Left renal pelvis (tissue), 4 donors: Measurements from ENCODE around the gene ACSS1. TPM values are rescaled to one million over a fixed set of nuclear protein-coding genes. Genes with fewer than 3 reads are reported as not detected.
A peak's percentile ranks its signal among the peaks of the same experiment; 100 is the strongest.

Experiments used
- DNase-seq, 4 donors: peaks; one replicate each; pipeline ENCODE4 v3.0.0-alpha.2; 2013; ENCODE audit warnings: low read depth in 4 of 4, low spot score in 3 of 4
- polyA plus RNA-seq, 4 donors: library from polyadenylated mRNA; unstranded; fragments of 120-200 nt; gene quantifications; one replicate each; pipeline ENCODE4 v1.2.1, GENCODE V29; 2013; ENCODE audit not compliant: insufficient read length in 4 of 4

The ACSS1 gene
- polyA plus RNA-seq, 4 donors = 14.8 to 34.6 (median 29.8) TPM

DNA sequence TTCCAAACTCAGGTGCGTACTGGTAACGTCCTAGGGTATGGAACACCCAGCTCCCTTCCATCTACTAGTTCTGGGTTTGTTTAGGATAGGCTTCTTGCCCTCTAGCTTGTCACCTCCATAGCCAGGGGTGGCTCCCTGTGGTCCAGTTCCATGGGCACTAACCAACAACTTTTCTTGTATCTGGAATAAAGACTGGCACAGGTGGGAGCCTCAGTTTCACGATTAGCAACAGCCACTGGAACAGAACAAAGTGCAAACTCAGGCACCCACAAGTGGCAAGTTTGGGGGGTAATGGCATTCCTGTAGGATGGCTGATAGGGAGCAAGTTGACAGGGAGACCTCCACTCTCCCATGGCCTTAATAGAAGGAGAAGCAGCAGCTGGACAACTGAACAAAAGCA lies 59.8 kb downstream of the ACSS1 start:
- no peak for DNase-seq

DNA sequence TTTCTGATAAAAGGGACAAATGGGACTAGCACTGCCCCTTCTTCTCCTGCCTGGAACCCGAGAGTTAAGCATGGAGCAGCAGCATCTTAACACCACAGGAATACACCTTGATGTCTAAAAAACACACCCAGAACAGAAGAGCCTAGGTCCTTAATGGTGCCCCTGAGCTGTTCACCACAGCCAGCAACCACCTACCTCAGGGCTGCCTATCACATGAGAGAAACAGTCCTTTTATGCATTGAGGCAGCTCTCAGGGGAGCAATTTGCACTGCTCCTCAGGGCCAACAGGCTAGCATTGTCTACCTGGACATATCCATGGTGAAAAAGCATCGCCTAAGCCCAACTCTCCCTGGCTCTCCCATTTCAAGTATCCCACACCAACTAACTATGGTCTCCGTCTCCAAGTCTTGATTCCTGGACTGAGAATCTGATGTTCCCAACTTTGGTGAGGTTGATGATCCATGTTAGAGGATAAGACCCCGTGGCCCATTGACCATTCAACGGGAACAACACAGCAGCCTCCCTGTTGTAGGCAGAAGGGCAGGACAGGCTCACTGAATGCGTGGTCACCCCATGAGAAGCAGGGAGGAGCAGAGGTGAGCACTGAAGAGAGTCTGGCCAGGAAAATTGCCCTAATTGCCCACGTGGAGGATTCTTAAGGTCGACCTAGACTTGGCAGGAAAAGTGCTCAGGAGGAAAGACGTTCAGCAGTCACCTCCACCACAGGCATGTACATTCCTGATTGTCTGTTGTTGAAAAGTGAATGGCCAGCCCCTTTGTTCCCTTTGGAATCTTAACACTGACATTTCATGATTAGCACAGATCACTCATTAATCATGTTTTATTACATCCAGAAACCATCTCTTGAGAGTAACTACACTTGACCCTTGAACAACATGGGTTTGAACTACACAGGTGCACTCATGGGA lies 61.2 kb downstream of the ACSS1 start:
- no peak for DNase-seq

DNA sequence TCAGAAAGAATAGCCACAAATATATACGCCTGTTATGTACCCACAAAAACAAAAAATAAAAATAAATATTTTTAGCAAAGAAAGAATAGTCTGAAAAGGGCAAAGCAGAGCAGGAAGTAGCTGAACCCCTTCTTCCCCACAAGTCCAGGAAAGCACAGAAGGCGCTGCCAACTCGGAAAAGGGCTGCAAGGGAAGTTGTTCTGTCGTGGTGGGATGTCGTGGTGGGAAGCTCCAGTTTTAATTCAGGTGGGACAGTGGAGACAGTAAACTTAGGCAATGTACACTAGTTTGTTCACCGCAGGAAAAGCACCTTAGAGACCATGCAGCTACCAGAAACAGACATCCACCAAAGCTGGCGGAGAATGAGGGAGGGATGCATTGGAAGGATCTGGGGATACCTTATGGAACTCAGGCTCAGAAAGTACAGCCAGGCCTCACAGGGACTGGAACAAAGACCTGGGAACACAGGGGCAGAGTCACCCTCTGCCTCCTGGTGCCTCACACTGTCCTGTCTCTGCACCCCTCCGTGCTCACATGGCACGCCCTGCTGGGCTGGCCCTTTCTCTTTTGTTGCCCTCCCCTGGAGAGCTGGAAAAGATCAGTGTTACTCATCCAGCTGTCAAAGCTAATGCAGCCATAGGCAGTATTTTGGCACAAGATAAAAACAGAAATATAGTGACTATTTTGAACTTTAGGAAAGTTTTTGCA lies 62.0 kb downstream of the ACSS1 start:
- no peak for DNase-seq

DNA sequence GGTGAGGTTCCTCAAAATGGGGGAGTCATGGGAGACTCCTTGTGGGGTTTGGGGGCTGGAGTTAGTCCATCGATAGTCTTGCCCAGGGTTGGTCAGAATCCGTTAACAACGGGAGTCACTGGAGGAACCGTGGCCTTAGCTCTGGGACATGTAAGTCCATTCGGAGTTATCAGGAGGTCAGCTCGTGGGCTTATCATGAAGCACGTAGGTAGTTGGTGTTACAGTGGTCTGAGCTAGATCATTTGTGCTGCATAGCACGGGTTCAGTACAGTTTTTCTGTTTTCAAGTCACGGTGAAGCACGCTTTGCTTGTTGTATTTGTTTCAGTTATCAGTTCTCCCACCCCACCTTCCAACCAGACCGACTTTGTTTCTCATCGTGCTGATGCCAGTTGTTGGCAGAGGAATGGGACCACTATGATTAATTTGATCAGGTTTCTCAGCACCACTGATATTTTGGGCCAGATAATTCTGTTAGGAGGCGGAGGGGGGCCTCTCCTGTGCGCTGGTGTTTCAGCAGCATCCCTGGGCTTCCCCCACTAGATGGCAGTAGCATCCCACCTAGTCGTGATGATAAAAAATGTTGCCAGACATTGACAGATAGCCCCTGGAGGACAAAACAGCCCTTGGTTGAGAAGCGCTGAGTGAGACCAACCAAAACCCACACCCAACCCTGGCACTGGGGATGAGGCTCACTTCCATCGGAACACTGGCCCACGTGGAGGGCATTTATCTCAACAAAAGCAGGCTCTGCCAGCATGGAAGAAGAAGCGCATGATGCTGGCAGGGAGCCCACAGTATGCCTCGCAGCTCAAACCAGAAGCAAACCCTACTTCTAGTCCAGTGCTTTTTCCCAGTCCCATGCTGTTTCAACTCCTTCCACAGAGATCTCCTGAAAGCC lies 63.2 kb downstream of the ACSS1 start:
- DNase-seq = peak in 1 of 4 donors; percentile 56

DNA sequence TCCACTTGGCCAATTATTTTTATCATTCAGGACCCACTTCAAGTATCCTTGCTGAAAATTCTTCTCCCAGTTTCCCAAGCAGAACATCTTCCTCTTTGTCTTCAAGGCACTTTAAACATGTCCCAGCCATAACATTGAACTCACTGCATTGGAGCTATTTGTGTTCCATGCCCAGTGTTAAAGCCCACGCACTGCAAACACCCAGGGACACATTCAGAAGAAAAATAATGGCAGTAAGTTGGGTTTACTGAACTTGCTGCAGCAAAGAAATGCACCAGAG lies 63.8 kb downstream of the ACSS1 start:
- DNase-seq = no peak

DNA sequence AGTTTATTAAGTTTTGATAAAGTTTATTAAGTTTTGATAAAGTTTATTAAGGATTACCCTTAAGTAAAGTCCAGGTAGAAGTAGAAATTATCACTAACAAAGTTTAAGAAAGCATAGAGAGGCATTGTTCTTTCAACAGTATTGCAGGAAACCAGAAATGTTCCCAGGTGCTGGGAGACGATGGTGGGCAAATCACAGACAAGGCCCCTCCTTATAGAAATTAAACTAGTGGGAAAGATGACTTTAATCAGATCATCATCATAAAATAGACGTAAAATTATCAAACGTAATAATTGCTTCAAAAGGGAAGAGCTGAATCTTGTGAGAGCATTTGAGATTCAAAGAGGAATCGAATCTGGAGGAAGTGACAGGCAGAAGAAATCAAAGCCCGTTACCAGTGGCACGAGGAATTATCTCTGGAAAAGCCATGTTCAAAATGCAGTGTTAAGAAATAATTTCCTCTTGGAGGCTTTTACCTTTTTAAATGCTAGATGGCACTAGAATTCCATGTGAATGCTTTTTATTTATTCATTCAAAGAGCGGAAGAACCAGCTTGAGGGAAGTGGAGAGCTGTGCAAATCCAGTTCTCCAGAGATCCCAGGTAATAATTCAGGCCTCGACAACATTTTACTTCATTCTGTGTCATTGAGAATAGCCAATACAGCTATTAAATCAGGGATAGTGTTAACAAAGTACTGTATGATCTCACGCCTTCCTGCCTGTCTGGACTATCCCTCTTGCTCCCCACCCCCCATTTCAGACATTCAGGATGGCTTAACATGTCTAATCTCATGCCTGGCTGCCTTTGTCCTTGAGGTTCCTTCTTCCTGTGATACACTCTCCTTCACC lies 64.4 kb downstream of the ACSS1 start:
- no peak for DNase-seq

DNA sequence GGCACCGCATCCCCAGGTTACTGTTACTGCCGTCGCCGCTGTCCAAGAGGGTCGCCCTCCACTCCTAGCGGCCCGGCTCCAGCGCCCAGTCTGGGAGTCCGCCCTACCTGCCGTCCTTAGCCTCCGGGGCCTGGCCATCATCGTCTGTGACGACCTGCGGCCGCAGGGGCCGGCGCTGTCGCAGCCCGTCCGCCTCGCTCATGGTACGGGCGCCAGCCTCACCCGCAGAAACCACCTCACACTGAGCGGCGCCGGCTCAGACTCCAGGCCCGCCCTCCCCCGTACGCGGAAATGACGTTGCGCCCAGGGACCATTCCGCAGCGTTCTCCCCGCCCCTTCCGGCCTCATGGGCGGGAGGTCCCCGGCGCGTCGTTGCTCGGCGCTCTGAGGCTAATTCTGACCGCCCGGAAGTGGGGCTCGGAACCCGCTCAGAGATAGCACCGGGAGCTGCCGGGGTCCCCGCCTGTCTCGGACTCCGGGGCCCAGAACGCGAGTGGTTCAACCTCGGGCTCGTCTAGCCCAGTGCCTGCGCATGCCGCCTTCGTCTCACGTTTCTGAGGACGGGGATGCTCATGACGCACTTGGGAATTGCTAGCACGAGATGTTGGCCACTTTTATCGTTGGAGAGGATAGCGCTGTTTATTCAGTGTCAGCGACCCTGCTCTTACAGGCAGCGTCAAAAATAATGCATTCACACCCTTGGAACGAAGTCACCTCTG lies 65.3 kb downstream of the ACSS1 start, which contains the start of gene APMAP:
TSS of gene APMAP (minus strand) at position 265 of the 719 bp plus-strand sequence. CDS start at position 202, 63 bp downstream.
- peak; percentile 84 to 89 (median 87) for DNase-seq

DNA sequence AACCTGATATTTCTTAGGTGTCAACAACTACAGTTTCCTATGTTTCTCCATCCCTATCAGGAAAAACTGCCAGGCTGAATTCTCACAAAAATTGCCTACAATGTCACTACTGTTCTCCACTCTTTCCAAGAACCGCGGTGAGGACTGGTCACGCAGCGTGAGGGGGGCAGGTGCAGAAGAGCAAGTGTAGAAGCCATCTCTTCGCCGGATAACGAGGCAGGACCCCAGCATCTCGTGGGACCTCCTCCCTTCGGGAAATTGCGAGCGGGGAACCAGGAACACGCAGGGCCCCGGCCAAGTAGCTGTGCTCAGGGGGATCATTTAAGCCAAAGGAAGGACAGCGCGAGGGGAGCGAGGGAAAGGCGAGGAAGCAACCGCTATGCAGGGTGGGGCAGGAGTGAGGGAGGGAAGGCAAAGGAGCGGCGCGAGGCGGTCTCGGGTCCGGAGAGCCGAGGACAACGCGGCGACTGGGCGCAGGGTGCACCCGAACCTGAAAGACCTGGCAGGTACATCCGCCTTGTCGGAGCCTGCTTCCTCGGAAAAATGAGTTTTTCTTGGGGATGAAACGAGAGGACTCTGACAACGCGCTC lies 65.9 kb downstream of the ACSS1 start:
- no peak for DNase-seq

DNA sequence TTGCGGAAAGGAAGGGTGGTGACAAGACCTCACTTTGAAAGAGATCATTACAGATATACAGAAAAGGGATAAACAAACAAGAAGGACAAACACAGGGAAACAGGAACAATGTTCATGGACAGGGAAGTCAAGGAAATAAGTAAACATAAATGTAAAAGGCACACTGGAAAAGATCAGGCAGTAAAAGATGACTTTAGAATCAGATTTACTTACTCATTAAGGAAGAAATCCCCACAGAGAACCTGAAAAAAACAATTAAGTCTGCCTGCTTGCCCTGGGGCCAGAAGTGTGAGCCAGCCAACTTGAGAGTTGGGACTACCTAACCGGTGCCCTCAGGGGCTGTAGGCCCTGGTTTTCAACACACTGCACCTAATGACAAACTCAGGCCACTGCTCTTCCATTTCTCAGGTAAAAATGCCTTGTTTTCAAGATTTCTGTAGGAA lies 67.1 kb downstream of the ACSS1 start:
- DNase-seq = no peak

DNA sequence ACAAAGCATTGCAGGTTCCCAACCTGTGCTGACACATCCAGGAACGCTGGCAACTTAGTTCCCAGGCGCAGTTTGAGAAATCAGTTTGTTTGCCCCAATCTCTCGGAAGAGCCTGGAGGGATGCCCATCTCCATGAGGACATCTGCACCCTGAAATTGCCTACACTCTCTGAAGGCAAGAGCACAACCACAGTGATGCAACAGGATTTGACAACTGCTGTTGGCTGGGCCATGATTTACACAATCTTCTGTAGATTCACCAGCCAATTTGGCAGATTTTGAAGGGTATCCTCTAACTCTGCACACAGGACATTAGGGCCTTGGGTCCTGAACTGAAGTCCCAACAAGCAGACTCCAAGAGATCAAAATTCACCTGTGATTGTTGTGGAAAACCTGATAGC lies 68.8 kb downstream of the ACSS1 start:
- no peak for DNase-seq

DNA sequence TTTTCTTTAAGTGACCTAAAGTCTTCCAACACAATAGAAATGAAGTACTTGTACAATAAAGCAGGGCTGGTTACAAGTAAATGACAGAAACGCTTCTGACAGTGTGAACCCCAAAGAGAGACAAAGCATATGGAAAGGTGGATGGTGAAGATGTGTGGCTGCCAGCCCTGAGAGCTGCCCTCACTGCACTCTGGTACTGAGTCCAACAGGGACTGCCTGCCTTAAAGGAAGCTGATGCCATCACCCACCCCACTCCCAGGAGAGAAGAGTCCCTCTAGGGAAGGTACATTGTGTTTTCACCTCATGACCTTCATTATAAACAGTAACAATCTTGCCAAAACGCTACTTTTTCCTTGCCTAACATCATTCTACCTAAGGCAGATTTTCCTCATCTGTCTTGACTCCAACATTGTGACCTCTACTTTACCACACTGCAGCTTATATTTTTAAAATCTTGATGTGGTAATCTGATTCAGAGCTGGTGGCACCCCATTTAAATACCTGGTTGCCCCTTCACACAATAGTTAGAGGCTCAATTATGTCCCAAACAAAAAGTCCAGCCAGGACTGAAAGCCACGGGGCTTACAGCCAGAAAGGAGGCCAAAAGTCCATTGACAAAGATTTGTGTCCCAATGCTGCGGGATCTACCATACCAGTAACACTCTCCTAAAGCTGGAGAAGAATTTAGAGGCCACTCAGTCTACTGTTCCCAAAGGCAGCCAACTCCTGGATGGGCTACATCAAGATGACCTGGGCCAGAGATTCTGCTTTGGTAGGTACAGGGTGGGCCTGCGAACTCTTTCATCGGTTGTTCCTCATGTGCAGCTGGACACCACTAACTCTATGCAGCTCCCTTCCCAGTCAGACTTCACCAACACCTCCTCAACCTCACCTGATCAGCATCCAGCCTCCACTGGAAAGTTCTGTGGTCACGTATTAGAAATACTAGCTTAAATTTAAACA lies 69.8 kb downstream of the ACSS1 start:
- DNase-seq = no peak

DNA sequence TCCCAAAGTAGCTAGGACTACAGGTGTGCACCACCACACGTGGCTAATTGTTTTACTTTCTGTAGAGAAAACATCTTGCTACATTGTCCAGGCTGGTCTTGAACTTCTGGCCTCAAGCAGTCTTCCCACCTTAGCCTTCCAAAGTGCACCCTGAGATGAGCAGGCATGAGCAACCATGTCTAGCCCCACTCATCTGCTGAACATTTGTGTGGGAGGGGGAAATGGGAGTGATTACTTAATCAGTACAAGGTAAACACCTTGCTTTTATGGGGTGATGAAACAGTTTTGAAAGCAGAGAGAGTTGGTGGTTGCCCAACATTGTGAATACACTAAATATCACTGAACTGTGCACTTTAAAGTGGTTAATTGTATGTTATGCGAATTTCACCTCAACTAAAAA lies 70.7 kb downstream of the ACSS1 start:
- no peak for DNase-seq

DNA sequence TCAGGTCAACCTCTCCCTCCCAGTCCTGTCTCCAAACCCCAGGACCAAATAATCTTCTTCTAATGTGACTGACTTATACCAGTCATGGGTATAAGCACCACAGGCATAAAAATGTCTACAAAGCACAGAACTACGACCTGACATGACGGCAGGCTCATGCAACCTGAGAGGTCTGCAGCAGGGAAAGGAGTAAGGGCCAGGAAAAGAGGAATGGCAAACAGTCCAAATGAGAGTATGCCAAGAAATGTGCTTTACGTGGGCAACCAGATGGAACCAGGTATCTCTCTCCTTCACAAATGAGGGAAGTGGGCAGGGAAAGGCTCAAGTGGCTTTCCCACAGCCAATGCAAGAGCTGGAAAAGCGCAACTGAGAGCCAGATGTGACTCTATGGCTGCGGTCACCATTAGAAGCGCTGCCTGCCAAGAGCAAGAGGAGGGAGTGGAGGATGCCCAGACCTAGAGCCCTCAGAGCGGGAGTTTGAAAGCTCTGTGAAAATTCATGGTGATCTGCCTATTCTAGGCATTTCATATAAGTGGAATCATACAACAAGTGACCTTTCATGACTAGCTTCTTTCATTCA lies 71.4 kb downstream of the ACSS1 start:
- no peak for DNase-seq

DNA sequence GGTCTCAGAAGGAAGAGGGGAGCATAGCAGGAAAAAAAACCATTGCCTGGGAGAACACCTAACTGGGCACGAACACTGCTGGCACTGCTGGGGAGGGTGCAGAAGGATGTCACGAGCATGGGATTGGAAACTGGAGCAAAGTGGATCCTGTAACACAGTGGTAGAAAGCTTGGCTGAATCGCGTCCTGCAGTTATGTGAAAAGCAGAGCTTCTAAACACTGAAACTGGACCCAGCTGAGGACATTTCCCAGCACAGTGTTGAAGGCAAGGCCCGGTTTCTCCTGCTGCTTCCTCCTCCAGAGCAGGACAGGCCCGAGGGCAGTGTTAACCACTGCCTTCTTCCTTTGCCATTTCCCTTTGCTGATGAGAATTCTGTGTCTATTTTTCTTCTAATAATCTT lies 72.1 kb downstream of the ACSS1 start:
- no peak for DNase-seq

DNA sequence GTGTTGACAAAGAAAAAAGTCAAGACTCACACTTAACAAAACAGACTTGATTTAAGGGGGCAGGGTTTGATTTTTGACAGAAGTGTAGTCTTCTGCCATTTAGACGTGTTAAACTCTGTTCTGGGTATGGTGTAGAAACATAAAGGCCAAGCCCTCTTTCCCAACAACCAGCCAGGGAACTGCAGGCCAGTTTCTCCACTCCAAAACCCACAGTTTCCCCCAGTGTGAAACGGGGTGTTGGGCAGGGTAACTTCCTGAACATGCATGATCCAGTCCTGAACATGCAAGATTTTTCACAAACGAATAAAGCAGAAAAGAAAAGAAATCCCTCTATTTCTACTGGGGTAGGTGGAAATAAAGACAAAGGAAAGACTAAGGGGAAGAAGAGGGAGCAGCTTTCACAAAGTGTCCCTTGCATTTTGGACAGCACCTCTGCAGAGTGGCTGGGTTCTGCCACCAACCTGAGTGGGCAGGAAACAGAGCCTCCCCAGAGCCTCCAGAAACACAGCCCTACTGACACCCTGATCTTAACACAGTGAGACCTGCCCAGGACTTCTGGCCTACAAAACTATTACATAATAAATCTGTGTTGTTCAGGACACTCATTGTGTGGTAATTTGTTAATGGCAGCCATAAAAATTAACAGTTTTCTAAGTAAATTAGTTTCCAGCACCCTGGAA lies 72.8 kb downstream of the ACSS1 start:
- DNase-seq = no peak

DNA sequence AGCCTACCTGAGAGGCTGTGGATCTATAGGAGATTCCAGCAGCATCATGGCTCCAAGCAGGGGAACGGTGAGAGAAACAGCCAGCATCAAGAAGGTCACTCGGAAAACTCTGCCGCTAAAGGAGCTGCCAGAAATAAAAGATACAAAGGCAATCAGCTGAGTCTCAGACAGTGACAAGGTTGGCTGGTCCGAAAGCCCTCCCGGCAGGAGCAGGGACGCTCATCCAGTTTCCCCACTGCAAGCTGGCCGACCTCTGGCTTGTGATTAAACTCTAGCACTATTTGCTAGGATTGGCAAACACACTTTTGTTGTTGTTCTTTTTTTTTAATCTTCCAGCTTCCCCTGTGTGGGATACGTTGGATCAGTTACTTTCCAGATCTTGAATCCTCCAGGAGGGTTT lies 74.0 kb downstream of the ACSS1 start:
- DNase-seq = no peak

DNA sequence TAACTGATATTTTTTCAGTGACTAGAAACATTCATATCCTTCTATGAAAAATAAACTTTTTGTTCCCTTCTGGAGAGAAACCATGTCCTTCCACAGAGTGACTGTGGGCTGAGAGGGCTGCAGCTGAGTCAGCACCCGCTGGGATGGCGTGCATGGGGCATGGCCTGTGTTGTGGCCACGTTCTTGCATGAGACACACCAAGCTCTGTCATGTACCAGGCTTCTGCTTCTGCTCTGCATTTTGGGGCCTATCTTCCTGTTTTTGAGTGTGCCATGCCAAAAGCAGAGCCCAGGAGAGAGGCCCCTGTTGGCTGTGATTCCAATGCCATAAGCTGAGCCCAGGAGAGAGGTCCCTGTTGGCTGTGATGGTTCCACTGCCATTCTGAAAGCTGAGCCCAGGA lies 76.1 kb downstream of the ACSS1 start:
- no peak for DNase-seq
